Measurements from ENCODE around the gene AKT1S1.

Gene AKT1S1

DNA sequence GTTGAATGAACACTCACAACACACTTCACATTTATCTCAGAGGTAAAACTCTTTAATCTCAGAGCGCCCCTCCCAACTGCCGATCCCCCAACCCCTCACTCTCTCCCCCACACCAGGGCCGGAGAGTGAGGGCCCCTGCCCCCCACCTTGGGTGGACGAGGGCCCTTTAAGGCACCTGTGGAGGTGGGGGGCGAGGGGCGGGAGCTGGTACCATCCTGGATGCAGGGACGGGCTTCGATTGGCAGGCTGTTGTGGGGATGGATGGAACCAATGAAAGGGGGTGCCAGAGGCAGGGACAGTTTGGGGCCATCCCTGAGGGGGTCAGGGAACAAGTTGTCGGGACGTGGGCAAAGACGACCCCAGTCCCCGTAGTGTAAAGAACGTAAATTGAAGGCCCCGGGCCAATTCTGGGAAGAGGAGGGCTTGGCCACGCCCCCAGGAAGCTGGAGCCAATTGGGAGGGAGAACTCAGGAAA lies 8.1 kb downstream of the AKT1S1 start:
- DNase-seq = no peak
- Mint-ChIP-seq H3K9me3 (no peaks in the 10 kb centered on the region), H3K27me3 (no peaks in the 10 kb centered on the region), H3K27ac (no peak overlapping the region), H3K4me1 (peaks cover 44% of the 10 kb centered on the region), H3K4me3 (no peak overlapping the region)
- ATAC-seq = peak; percentile 47

GRCh38 chr19:49866933-49867782 lies 10.0 kb downstream of the AKT1S1 start, which contains the start of gene PNKP:
Gene PNKP, minus strand, starts transcription at chr19:49867576. Its CDS starts 372 bp downstream, at chr19:49867204.
- no peaks in the 10 kb centered on the region for H3K9me3 Mint-ChIP-seq
- H3K4me3 Mint-ChIP-seq = no peak within 1 kb of the TSS
- peak within 1 kb of the TSS; percentile 95 to 97 for H3K27ac Mint-ChIP-seq
- peaks cover 49% of the 10 kb centered on the region for H3K4me1 Mint-ChIP-seq
- H3K27me3 Mint-ChIP-seq = no peaks in the 10 kb centered on the region
- ATAC-seq (peak; percentile 66), DNase-seq (peak; percentile 92 to 96)

GRCh38 chr19:49864890-49865289 lies 12.3 kb downstream of the AKT1S1 start:
- Mint-ChIP-seq H3K4me3 (no peak overlapping the region), H3K27me3 (no peaks in the 10 kb centered on the region), H3K27ac (peak overlapping the region in 1 of 2 donors; percentile 63), H3K9me3 (no peaks in the 10 kb centered on the region), H3K4me1 (peaks cover 43% of the 10 kb centered on the region)
- ATAC-seq (no peak), DNase-seq (no peak)

GRCh38 chr19:49863935-49864320 lies 13.2 kb downstream of the AKT1S1 start:
- H3K4me1 Mint-ChIP-seq = peaks cover 43% of the 10 kb centered on the region

GRCh38 chr19:49863254-49863934 lies 13.8 kb downstream of the AKT1S1 start:
- ATAC-seq (no peak), DNase-seq (no peak)
- Mint-ChIP-seq H3K4me1 (peaks cover 43% of the 10 kb centered on the region), H3K27ac (no peak overlapping the region), H3K4me3 (no peak overlapping the region), H3K9me3 (no peaks in the 10 kb centered on the region), H3K27me3 (no peaks in the 10 kb centered on the region)

More at GRCh38 chr19:49863935-49864320, 13.2 kb downstream of the AKT1S1 start:
- DNase-seq (no peak), ATAC-seq (no peak)
- no peak overlapping the region for H3K4me3 Mint-ChIP-seq
- H3K9me3 Mint-ChIP-seq = no peaks in the 10 kb centered on the region
- H3K27me3 Mint-ChIP-seq = no peaks in the 10 kb centered on the region
- H3K27ac Mint-ChIP-seq = no peak overlapping the region

DNA sequence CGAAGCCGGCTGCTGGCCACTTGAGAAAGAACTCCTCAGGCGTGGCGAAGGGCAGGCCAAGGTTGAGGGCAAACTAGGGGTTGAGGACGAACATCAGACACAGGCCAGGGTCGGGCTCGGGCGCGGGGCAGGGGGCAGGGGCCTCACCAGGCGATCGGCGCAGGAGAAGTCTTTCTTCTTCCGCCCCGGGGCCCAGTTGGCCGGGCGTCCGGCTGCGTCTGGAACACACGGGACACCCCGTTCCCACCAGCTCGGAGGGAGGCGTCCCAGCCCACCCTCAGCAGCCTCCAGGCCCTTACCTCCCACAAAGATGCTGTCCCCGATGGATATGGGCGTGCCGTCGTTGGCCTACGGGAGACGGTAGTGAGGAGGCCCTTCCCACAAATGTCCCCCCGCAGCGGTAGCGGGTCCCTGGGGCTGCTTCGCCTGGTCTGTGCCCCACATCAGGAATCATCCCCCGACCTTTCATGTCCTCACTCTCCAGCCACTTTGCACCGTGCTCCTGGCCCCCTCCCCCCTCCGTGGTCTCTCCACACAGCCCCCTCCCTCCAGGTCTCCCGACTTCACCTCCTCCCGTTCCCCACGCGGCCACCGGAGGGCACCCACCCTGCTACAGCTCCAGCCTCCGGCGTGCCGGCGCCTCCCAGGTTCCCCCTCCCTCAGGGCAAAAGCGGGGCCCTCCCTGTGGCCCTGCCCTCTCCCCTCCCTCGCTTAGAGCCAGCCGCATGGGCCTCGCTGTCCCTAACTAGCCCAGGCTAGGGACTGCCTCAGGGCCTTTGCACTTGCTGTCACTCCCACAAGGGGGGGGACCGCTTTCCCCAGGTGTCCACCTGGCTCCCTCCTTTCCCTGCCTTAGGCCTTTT lies 14.5 kb downstream of the AKT1S1 start:
- no peaks in the 10 kb centered on the region for H3K9me3 Mint-ChIP-seq
- H3K27ac Mint-ChIP-seq = peak overlapping the region in 1 of 2 donors; percentile 80
- H3K27me3 Mint-ChIP-seq = no peaks in the 10 kb centered on the region
- DNase-seq (no peak), ATAC-seq (no peak)
- H3K4me3 Mint-ChIP-seq = no peak overlapping the region
- peaks cover 43% of the 10 kb centered on the region for H3K4me1 Mint-ChIP-seq

GRCh38 chr19:49861541-49862378 lies 15.4 kb downstream of the AKT1S1 start:
- no peak for DNase-seq
- Mint-ChIP-seq H3K4me3 (no peak overlapping the region), H3K27me3 (no peaks in the 10 kb centered on the region), H3K9me3 (no peaks in the 10 kb centered on the region), H3K27ac (no peak overlapping the region), H3K4me1 (peaks cover 40% of the 10 kb centered on the region)
- ATAC-seq = peak; percentile 18

DNA sequence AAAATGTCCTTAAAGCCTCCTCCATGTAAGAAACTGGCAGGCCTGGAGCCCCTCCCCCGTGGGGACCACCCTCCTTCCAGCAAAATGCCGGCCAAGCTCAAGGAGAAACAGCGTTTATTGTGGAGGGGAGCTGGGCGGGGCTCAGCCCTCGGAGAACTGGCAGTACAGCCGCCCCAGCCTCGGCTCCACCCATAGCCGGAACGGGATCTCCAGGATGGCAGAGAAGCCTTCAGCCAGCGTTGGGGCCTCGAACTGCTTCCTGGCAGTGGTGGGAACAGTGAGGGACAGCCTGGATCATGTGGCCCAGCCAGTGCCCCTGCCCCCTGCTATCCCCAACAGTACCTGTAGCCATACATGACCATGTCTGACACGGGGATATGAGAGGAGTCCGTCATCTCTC lies 16.0 kb downstream of the AKT1S1 start:
- Mint-ChIP-seq H3K4me3 (no peak overlapping the region), H3K27me3 (no peaks in the 10 kb centered on the region), H3K4me1 (peaks cover 34% of the 10 kb centered on the region), H3K9me3 (no peaks in the 10 kb centered on the region), H3K27ac (no peak overlapping the region)
- no peak for DNase-seq
- no peak for ATAC-seq

- Mint-ChIP-seq H3K27ac (peak overlapping the region in 1 of 2 donors; percentile 63), H3K27me3 (no peaks in the 10 kb centered on the region), H3K4me1 (peaks cover 30% of the 10 kb centered on the region), H3K9me3 (no peaks in the 10 kb centered on the region), H3K4me3 (no peak overlapping the region)
- no peak for ATAC-seq
- DNase-seq = no peak
These were observed 16.6 kb downstream of the AKT1S1 start for GRCh38 chr19:49860336-49861102.

DNA sequence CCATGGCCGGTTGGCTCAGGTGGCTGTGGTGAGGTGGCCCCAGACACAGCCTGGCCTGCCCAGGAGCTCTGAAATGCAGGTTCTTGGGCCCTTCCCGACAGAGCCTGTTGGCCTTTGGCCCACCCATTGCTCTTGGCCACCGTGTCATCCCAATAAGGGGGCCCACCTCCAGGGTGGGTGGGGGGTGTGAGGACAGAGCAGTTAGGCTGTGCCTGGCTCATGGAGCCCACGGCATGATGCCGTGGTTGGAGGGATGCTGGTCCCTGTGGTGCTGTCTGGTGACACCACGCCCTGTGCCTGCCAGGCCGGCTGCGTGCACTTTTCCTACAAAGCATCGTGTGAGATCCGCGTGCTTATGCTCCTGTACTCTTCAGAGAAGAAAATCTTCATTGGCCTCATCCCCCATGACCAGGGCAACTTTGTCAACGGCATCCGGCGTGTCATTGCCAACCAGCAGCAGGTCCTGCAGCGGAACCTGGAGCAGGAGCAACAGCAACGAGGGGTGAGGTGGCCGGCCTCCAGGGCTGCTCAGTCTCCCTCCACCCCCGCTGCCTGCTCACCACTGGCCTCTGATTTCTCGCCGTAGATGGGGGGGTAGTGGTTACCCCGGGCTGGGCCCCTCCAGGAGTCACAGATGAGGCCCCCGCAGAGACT lies 17.3 kb downstream of the AKT1S1 start:
- Mint-ChIP-seq H3K27me3 (no peaks in the 10 kb centered on the region), H3K27ac (peak overlapping the region in 1 of 2 donors; percentile 63), H3K9me3 (no peaks in the 10 kb centered on the region), H3K4me1 (peaks cover 29% of the 10 kb centered on the region), H3K4me3 (no peak overlapping the region)
- DNase-seq (no peak), ATAC-seq (no peak)

DNA sequence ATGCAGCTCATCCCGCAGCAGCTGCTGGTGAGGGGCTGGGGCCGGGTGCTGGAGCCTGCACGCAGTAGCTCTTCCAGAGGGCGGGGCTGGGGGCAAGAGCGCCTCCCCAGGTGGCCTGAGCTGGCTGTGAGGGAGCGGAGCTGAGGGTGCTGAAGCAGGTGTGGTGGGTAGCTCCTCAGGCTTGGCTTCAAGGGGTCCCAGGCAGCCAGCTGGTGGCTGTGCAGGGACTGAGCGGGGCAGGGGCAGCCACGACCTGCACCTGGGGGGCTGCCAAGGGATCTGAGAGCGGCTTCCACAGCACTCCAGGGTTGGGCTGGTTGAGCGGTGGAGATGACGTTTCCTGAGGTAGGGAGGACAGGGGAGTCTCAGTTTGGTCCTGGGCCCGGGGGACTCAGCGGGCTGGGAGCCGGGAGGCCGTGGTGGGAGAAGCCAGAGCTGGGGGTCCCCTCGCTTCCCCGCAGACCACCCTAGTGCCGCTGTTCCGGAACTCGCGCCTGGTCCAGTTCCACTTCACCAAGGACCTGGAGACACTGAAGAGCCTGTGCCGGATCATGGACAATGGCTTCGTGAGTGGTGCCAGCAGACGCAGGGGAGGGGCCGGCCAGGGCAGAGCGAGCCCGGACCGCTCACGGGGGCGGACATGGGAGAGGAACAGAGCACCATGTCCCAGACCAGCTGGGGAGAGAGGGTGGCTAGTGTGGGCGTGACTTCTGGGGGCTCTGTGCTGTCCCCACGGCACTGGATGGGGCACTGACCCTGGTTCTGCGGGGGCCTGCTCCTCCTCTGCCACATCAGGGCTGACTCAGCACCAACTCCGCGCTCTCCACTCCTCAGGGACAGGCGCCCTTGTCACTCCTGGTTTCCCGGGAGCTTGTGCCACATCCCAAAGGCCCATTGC lies 18.8 kb downstream of the AKT1S1 start:
- ATAC-seq (no peak), DNase-seq (no peak)
- Mint-ChIP-seq H3K4me3 (no peak overlapping the region), H3K27me3 (no peaks in the 10 kb centered on the region), H3K27ac (peak overlapping the region in 1 of 2 donors; percentile 71), H3K9me3 (no peaks in the 10 kb centered on the region), H3K4me1 (peaks cover 24% of the 10 kb centered on the region)

- ATAC-seq = no peak
- Mint-ChIP-seq H3K4me3 (no peak overlapping the region), H3K9me3 (no peaks in the 10 kb centered on the region), H3K27me3 (no peaks in the 10 kb centered on the region), H3K4me1 (peaks cover 24% of the 10 kb centered on the region), H3K27ac (no peak overlapping the region)
- no peak for DNase-seq
These were observed 19.4 kb downstream of the AKT1S1 start for GRCh38 chr19:49857838-49858087.
